ENCODE data around the gene GRK4.

GRCh38 chr4:3036131-3036952, 73.0 kb downstream of the GRK4 start:
- no peak for TF ChIP-seq CTCF (IDR thresholded peaks at IDR 0.05)
- no peak for TF ChIP-seq POLR2A (IDR thresholded peaks at IDR 0.05)
